Endodermal cell (in vitro differentiated cells): ENCODE results near the gene ATP2A3. TPM values are rescaled to one million over a fixed set of nuclear protein-coding genes. Genes with fewer than 3 reads are reported as not detected.

Source experiments
- DNase-seq: peaks from one replicate; pipeline ENCODE4 v3.0.0-alpha.2; 2017
- H3K27ac ChIP-seq: 2 replicates; pipeline ENCODE4 v1.5.1; 2013; ENCODE audit warnings: mild to moderate bottlenecking, low read depth, low read length, moderate library complexity
- H3K27me3 ChIP-seq: 2 replicates; pipeline ENCODE4 v1.6.1; 2013; ENCODE audit warnings: mild to moderate bottlenecking, low read length, moderate library complexity; ENCODE audit not compliant: insufficient read depth, control insufficient read depth, poor library complexity, severe bottlenecking
- H3K36me3 ChIP-seq: 2 replicates; pipeline ENCODE4 v1.7.0; 2013; ENCODE audit warnings: mild to moderate bottlenecking, low read length, moderate library complexity; ENCODE audit not compliant: control insufficient read depth, insufficient read depth
- H3K4me1 ChIP-seq: one replicate; pipeline ENCODE4 v1.7.0; 2013; ENCODE audit warnings: low read length; ENCODE audit not compliant: control insufficient read depth, insufficient read depth
- H3K4me3 ChIP-seq: 2 replicates; pipeline ENCODE4 v1.5.1; 2013; ENCODE audit warnings: mild to moderate bottlenecking, low read length, moderate library complexity
- H3K9ac ChIP-seq: 2 replicates; pipeline ENCODE4 v1.6.1; 2013; ENCODE audit warnings: mild to moderate bottlenecking, low read length, moderate library complexity; ENCODE audit not compliant: poor library complexity, severe bottlenecking; ENCODE audit errors: extremely low read depth
- H3K9me3 ChIP-seq: 2 replicates; pipeline ENCODE4 v1.6.1; 2013; ENCODE audit warnings: mild to moderate bottlenecking, low read length, moderate library complexity; ENCODE audit not compliant: control insufficient read depth
- H3K27ac Mint-ChIP-seq: 2 replicates; pipeline ENCODE4 v1.8.0; 2020; ENCODE audit warnings: mixed read lengths
- H3K27me3 Mint-ChIP-seq: 2 replicates; pipeline ENCODE4 v1.8.0; 2021; ENCODE audit warnings: mild to moderate bottlenecking, mixed read lengths; ENCODE audit not compliant: insufficient read depth
- H3K36me3 Mint-ChIP-seq: 2 replicates; pipeline ENCODE4 v1.8.0; 2020; ENCODE audit warnings: low read depth, mixed read lengths
- H3K4me1 Mint-ChIP-seq: 2 replicates; pipeline ENCODE4 v1.8.0; 2020; ENCODE audit warnings: mixed read lengths
- H3K4me3 Mint-ChIP-seq: 2 replicates; pipeline ENCODE4 v1.8.0; 2020; ENCODE audit warnings: mild to moderate bottlenecking, moderate library complexity, mixed read lengths
- H3K9me3 Mint-ChIP-seq: 2 replicates; pipeline ENCODE4 v1.8.0; 2020; ENCODE audit warnings: mild to moderate bottlenecking, mixed read lengths
- CTCF ChIP-seq: fragments of 200-600 bp; sonication (generic); conservative IDR thresholded peaks from 2 replicates; pipeline ENCODE4 v1.5.0; 2021; ENCODE audit warnings: antibody characterized with exemption, mild to moderate bottlenecking
- WGBS, 2 experiments: methylation state at CpG; one replicate each; pipeline versions ENCODE4 v1.1.5 to v1.1.7; 2013; ENCODE audit warnings: missing lambda C conversion rate in 2 of 2, mixed read lengths in 1 of 2; ENCODE audit not compliant: insufficient coverage in 1 of 2, insufficient read length in 1 of 2; 5-methylcytosine and 5-hydroxymethylcytosine counted together
- long read RNA-seq, 4 experiments: library from polyadenylated mRNA in 2 of 4; library from RNA in 1 of 4; library from capped mRNA in 1 of 4; stranded (forward) in 3 of 4; unstranded in 1 of 4; transcript quantifications; one replicate each; pipeline ENCODE4 v2.0.0, GENCODE V29; 2020 to 2021; ENCODE audit warnings: inconsistent platforms in 1 of 4
- polyA plus RNA-seq, 2 experiments: library from polyadenylated mRNA; stranded (reverse); fragments of 50-300 nt; gene quantifications; one replicate each; pipeline ENCODE4 v1.2.3, GENCODE V29; 2013
- total RNA-seq, 2 donors: library from RNA; stranded (reverse); fragmentation: NEBNext Ultra II Directional in 1 of 2; extraction: Animal tissue kit (Norgen Biotek cat#: 25700) in 1 of 2; gene quantifications; 2 replicates in 1 of 2; 3 replicates in 1 of 2; pipeline ENCODE4 v1.2.1, GENCODE V29; 2021

ATP2A3 gene
- total RNA-seq, result 1 to 10 TPM; 1.4 to 3.7 TPM
- 4.4 TPM for polyA plus RNA-seq (2013, experiment 1 of 2)
- 2.5 TPM for polyA plus RNA-seq (2013, experiment 2 of 2)
- long read RNA-seq, experiment 1, partial matches to known transcripts, result 0 of 1 reads
- long read RNA-seq, experiment 1, other reads (novel, unspliced or antisense), result 1 of 1 reads
- long read RNA-seq, experiment 2, partial matches to known transcripts, result 3 of 3 reads
- long read RNA-seq, experiment 2, other reads (novel, unspliced or antisense), result 0 of 3 reads
- long read RNA-seq, experiment 3, partial matches to known transcripts, result 6 of 6 reads
- long read RNA-seq, experiment 3, other reads (novel, unspliced or antisense), result 0 of 6 reads
- long read RNA-seq, experiment 4, result 0 reads

GRCh38 chr17:3964203-3965117 lies at the start of gene ATP2A3:
Gene ATP2A3 (minus strand): TSS chr17:3964437. CDS start chr17:3964291, 146 bp downstream.
- H3K9me3 Mint-ChIP-seq, result no peaks in the 10 kb centered on the region
- Histone ChIP-seq H3K9ac (no peak within 1 kb of the TSS), H3K27me3 (peaks cover 51% of the 10 kb centered on the region), H3K4me3 (peak within 1 kb of the TSS; percentile 74), H3K4me1 (no peaks in the 10 kb centered on the region), H3K27ac (no peak within 1 kb of the TSS), H3K9me3 (no peaks in the 10 kb centered on the region), H3K36me3 (no peaks in the 10 kb centered on the region)
- H3K27ac Mint-ChIP-seq, result no peak within 1 kb of the TSS
- peaks cover 44% of the 10 kb centered on the region for H3K27me3 Mint-ChIP-seq
- peaks cover 5% of the 10 kb centered on the region for H3K4me1 Mint-ChIP-seq
- no peaks in the 10 kb centered on the region for H3K36me3 Mint-ChIP-seq
- H3K4me3 Mint-ChIP-seq, result peak within 1 kb of the TSS; percentile 51
- 0 to 2% methylated on average over 6 to 92 of the region's 92 CpGs for WGBS, 2 experiments
- peak; percentile 83 for DNase-seq
- no peak for TF ChIP-seq CTCF

GRCh38 chr17:4010754-4011153 lies 46.5 kb upstream of the ATP2A3 start:
- no peaks in the 10 kb centered on the region for H3K4me1 ChIP-seq
- Mint-ChIP-seq H3K27me3 (no peaks in the 10 kb centered on the region), H3K9me3 (no peaks in the 10 kb centered on the region), H3K4me3 (no peak overlapping the region), H3K4me1 (peaks cover 9% of the 10 kb centered on the region), H3K27ac (no peak overlapping the region), H3K36me3 (peaks cover 71% of the 10 kb centered on the region)
- H3K27ac ChIP-seq, result no peak overlapping the region
- H3K27me3 ChIP-seq, result no peaks in the 10 kb centered on the region
- H3K9ac ChIP-seq, result no peak overlapping the region
- H3K9me3 ChIP-seq, result no peaks in the 10 kb centered on the region
- no peak overlapping the region for H3K4me3 ChIP-seq
- no peak for TF ChIP-seq CTCF
- 96 to 100% methylated on average over 1 to 2 of the region's 2 CpGs for WGBS, 2 experiments
- DNase-seq, result no peak
- peaks cover 73% of the 10 kb centered on the region for H3K36me3 ChIP-seq

- no peak overlapping the region for H3K4me3 ChIP-seq
- H3K27ac Mint-ChIP-seq, result no peak overlapping the region
These were observed 45.0 kb upstream of the ATP2A3 start for GRCh38 chr17:4009186-4009785.

More at GRCh38 chr17:4009186-4009785, 45.0 kb upstream of the ATP2A3 start:
- peaks cover 2% of the 10 kb centered on the region for H3K9me3 Mint-ChIP-seq
- no peak for DNase-seq
- TF ChIP-seq CTCF, result no peak
- H3K36me3 Mint-ChIP-seq, result peaks cover 66% of the 10 kb centered on the region
- 95 to 96% methylated on average over 12 to 17 of the region's 17 CpGs for WGBS, 2 experiments
- Histone ChIP-seq H3K9ac (no peak overlapping the region), H3K36me3 (peaks cover 65% of the 10 kb centered on the region), H3K9me3 (no peaks in the 10 kb centered on the region), H3K27me3 (no peaks in the 10 kb centered on the region), H3K27ac (no peak overlapping the region), H3K4me1 (no peaks in the 10 kb centered on the region)
- peaks cover 11% of the 10 kb centered on the region for H3K4me1 Mint-ChIP-seq
- H3K4me3 Mint-ChIP-seq, result no peak overlapping the region
- H3K27me3 Mint-ChIP-seq, result peaks cover 1% of the 10 kb centered on the region
